HEK293T (cell line): Measurements from ENCODE around the gene SEC11A.
A peak's percentile ranks its signal among the peaks of the same experiment; 100 is the strongest.

Experiments used
- CTCF ChIA-PET: fragments of 350-600 bp; formaldehyde crosslinking; extraction: SDS; loops from one replicate; lab custom pipeline; 2021; ENCODE audit warnings: antibody characterized with exemption, inconsistent platforms; lab: Yijun Ruan, JAX
- POLR2A ChIA-PET: fragments of 350-600 bp; formaldehyde crosslinking; extraction: SDS; loops from one replicate; lab custom pipeline; 2020; ENCODE audit warnings: antibody characterized with exemption, inconsistent platforms; lab: Yijun Ruan, JAX
- DNase-seq: peaks from one replicate; pipeline ENCODE4 v3.0.0; 2012; ENCODE audit warnings: mixed read lengths; ENCODE audit errors: extremely low spot score
- ARNT ChIP-seq: fragments of 450-650 bp; IDR thresholded peaks from 2 replicates; pipeline ENCODE4 v1.6.1; 2017; ENCODE audit warnings: mild to moderate bottlenecking
- BHLHE40 ChIP-seq: fragments of 450-650 bp; IDR thresholded peaks from 2 replicates; pipeline ENCODE4 v1.6.1; 2016; ENCODE audit warnings: mild to moderate bottlenecking, moderate library complexity, borderline replicate concordance
- CTBP1 ChIP-seq: fragments of 450-650 bp; IDR thresholded peaks from 2 replicates; pipeline ENCODE4 v1.6.1; 2016; ENCODE audit warnings: borderline replicate concordance
- ELF4 ChIP-seq: fragments of 450-650 bp; IDR thresholded peaks from 2 replicates; pipeline ENCODE4 v1.6.1; 2017; ENCODE audit warnings: antibody characterized with exemption
- FOXA1 ChIP-seq: fragments of 450-650 bp; IDR thresholded peaks from 2 replicates; pipeline ENCODE4 v1.6.1; 2016; ENCODE audit warnings: mild to moderate bottlenecking
- FOXK2 ChIP-seq: fragments of 450-650 bp; IDR thresholded peaks from 2 replicates; pipeline ENCODE4 v1.6.1; 2016; ENCODE audit warnings: mild to moderate bottlenecking
- FOXM1 ChIP-seq: fragments of 450-650 bp; IDR thresholded peaks from 2 replicates; pipeline ENCODE4 v1.6.1; 2017; ENCODE audit warnings: mild to moderate bottlenecking, borderline replicate concordance
- HDGF ChIP-seq: fragments of 450-650 bp; IDR thresholded peaks from 2 replicates; pipeline ENCODE4 v1.6.1; 2017; ENCODE audit warnings: antibody characterized with exemption, borderline replicate concordance
- L3MBTL2 ChIP-seq: fragments of 450-650 bp; conservative IDR thresholded peaks from 2 replicates; pipeline ENCODE4 v1.6.1; 2016; ENCODE audit warnings: mild to moderate bottlenecking
- LEF1 ChIP-seq: fragments of 450-650 bp; IDR thresholded peaks from 2 replicates; pipeline ENCODE4 v1.6.1; 2017; ENCODE audit warnings: mild to moderate bottlenecking, borderline replicate concordance
- NFRKB ChIP-seq: fragments of 450-650 bp; IDR thresholded peaks from 2 replicates; pipeline ENCODE4 v1.6.1; 2016; ENCODE audit warnings: mild to moderate bottlenecking, moderate library complexity
- SP1 ChIP-seq: fragments of 450-650 bp; IDR thresholded peaks from 2 replicates; pipeline ENCODE4 v1.6.1; 2017
- SUZ12 ChIP-seq: fragments of 450-650 bp; IDR thresholded peaks from 2 replicates; pipeline ENCODE4 v1.6.1; 2016; ENCODE audit warnings: mild to moderate bottlenecking
- TARDBP ChIP-seq: fragments of 450-650 bp; IDR thresholded peaks from 2 replicates; pipeline ENCODE4 v1.6.1; 2016
- ZNF384 ChIP-seq: fragments of 450-650 bp; IDR thresholded peaks from 2 replicates; pipeline ENCODE4 v1.6.1; 2016
- TF ChIP-seq, protein P1 (sequence below): fragments of 450-650 bp; IDR thresholded peaks from 2 replicates; pipeline ENCODE4 v1.6.1; 2016

Gene SEC11A

DNA sequence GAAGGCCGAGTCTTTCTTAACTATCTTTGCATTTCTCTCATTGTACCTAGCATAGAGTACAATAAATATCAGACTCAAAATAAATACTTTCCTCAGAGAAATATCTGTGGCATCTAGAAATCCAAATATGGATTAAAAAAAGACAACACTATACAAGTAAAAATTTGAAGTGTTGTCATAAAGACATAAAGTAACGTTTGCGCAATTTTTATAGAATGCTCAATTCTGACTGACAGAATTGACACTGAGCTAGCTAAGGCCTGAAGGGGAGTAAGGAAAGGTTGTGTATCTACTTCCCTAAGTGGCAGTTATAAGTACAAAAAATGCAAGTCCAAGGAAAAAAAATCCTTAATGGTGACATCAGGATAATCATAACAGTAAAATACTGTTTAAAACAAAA lies 1.1 kb downstream of the SEC11A start:
- TF ChIP-seq, protein P1, sequence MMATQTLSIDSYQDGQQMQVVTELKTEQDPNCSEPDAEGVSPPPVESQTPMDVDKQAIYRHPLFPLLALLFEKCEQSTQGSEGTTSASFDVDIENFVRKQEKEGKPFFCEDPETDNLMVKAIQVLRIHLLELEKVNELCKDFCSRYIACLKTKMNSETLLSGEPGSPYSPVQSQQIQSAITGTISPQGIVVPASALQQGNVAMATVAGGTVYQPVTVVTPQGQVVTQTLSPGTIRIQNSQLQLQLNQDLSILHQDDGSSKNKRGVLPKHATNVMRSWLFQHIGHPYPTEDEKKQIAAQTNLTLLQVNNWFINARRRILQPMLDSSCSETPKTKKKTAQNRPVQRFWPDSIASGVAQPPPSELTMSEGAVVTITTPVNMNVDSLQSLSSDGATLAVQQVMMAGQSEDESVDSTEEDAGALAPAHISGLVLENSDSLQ, result 0 out of 2 replicates have a peak, but pooled peaks have one; percentile 11
- TF ChIP-seq ELF4, result no peak
- no peak for DNase-seq

DNA sequence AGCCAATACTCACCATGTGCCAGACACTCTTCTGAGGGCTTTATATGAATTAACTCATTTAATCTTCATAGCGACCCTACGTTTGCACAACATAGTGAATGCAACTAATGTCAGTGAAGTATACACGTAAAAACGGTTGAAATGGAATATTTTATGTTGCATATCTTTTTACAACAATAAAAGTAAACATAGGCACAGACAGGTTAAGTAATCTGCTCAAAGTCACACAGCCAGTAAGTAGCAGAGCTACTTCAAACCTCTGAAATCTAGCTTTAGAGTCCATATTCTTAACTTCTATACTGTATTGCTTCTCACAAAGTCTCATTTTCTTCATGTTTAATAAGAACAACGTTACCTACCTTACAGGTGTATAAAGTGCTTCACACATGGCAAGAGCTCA lies 1.6 kb downstream of the SEC11A start:
- ChIA-PET CTCF (no interaction called here), POLR2A (interaction anchor here (0.7 to 3.8 kb wide), 6 partner anchors 10 to 61 kb away, joined by 3 to 25 read pairs (median 8); partner anchors contain the start of gene WDR73)

More for the DNA sequence above, 1.1 kb downstream of the SEC11A start:
- POLR2A ChIA-PET, result interaction anchor here (1.2 to 3.8 kb wide), 9 partner anchors 10 to 144 kb away, joined by 3 to 28 read pairs (median 10); partner anchors contain the start of gene WDR73
- CTCF ChIA-PET, result interaction anchor here (1.5 kb wide), 1 partner anchor 26 kb away, joined by 3 read pairs; no protein-coding TSS in a partner anchor

DNA sequence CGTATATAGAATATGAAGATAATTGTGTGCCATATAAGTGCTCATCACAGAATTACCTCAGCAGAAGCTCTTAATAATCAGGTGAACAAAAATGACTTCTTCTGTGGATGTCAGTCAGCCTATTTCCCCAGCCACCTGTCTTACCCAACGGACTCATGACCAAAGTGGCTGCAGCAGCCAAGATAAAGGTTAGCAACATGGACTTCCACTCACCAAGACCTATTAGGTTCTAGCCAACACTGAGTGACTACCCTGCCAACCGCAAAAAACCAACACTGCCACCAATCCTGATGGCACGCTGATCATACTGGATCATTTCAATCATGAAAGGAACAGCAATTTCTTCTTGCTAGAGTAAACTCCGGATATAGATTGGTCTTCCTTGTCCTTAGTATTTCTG lies 12.1 kb downstream of the SEC11A start:
- TF ChIP-seq SUZ12 (no peak), CTBP1 (no peak), LEF1 (no peak), FOXK2 (no peak), TARDBP (no peak), SP1 (no peak), FOXA1 (no peak), HDGF (no peak), ARNT (no peak), ZNF384 (no peak)
- TF ChIP-seq, protein P1, result no peak
- ChIA-PET CTCF (no interaction called here), POLR2A (interaction anchor here (2.2 kb wide), 1 partner anchor 12 kb away, joined by 13 read pairs; the partner anchor contains the start of gene SEC11A)
- no peak for DNase-seq

More for the DNA sequence above, 1.6 kb downstream of the SEC11A start:
- DNase-seq, result no peak
- no peak for TF ChIP-seq HDGF
- TF ChIP-seq TARDBP, result no peak
- no peak for TF ChIP-seq FOXM1
- no peak for TF ChIP-seq FOXK2
- TF ChIP-seq ELF4, result no peak
- no peak for TF ChIP-seq FOXA1
- TF ChIP-seq NFRKB, result no peak
- no peak for TF ChIP-seq CTBP1
- TF ChIP-seq SUZ12, result no peak
- TF ChIP-seq L3MBTL2, result no peak
- no peak for TF ChIP-seq LEF1
- TF ChIP-seq ZNF384, result no peak
- TF ChIP-seq SP1, result no peak
- no peak for TF ChIP-seq BHLHE40
- TF ChIP-seq, protein P1, result no peak
- no peak for TF ChIP-seq ARNT

DNA sequence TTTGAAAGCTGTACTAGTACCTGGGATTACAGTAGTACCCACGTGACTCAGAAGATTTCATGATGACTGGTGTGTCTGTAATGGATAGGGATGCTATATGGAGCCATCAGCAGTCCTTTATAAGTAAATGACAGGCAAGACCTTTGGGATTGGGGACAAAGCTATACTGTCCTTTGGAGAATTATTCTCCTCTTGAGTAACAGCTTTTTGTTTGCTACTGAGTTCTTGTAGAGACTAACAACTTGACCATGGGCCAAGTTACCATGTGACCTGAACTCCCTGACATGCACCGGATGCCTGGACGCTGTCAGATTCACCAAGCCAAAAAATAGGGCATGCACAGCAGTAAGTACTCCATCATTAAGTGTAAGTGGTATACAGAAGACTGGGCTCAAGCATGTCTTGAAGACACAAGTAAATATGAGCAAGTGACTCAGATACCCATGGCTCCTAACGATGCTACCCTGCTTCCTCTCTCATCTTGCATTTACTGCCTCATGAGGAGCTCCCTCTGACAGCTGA lies 12.9 kb downstream of the SEC11A start:
- ChIA-PET POLR2A (interaction anchor here (0.8 to 1.3 kb wide), 2 partner anchors 11 to 13 kb away, joined by 3 to 7 read pairs; partner anchors contain the start of gene SEC11A), CTCF (interaction anchor here (0.6 kb wide), 2 partner anchors 17 to 22 kb away, joined by 4 to 5 read pairs; no protein-coding TSS in a partner anchor)

DNA sequence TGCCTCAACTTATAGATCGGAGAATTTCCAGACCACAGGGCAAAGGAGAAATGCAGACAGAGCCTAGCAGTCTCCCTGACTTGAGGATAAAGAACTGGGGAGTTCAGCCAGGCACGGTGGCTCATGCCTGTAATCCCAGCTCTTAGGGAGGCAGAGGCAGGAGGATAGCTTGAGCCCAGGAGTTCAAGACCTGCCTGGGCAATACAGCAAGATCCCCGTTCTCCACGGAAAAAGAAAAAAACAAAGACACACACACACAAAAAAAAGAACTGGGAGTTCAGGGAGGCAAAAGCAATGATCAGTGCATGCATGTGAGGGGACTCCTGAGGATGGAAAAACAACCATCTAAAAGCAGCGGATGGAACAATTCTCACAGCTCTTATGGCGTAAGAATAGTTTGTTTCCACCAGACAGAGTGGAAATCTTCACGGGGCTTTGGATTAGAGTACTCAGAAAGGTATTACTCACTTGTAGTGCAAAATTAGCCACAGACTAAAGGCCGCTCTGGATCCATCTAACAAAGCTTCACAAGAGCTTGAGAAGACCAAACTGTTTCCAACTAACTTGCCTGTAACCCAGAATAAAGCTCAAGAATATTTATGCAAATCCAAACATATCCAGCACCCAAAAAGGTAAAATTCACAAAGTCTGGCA lies 16.3 kb downstream of the SEC11A start:
- ChIA-PET POLR2A (interaction anchor here (1.5 kb wide), 1 partner anchor 17 kb away, joined by 6 read pairs; the partner anchor contains the start of gene SEC11A), CTCF (no interaction called here)
- no peak for DNase-seq
- no peak for TF ChIP-seq SUZ12
- no peak for TF ChIP-seq SP1
- TF ChIP-seq FOXK2, result no peak
- no peak for TF ChIP-seq CTBP1
- no peak for TF ChIP-seq L3MBTL2
- TF ChIP-seq TARDBP, result no peak
- TF ChIP-seq FOXM1, result no peak
- no peak for TF ChIP-seq BHLHE40
- no peak for TF ChIP-seq LEF1
- TF ChIP-seq ZNF384, result no peak
- TF ChIP-seq NFRKB, result no peak
- TF ChIP-seq ELF4, result no peak
- no peak for TF ChIP-seq ARNT
- TF ChIP-seq, protein P1, result no peak

More for the DNA sequence above, 12.9 kb downstream of the SEC11A start:
- DNase-seq, result no peak
- TF ChIP-seq TARDBP, result no peak
- no peak for TF ChIP-seq CTBP1
- TF ChIP-seq ARNT, result no peak
- TF ChIP-seq BHLHE40, result no peak
- no peak for TF ChIP-seq HDGF
